HepG2 (cell line): ENCODE results near the gene TCF12. TPM values are rescaled to one million over a fixed set of nuclear protein-coding genes. Genes with fewer than 3 reads are reported as not detected.

ENCODE experiments used
- BCL6 ChIP-seq: IDR thresholded peaks from 2 replicates; pipeline ENCODE4 v1.6.1; 2016; ENCODE audit warnings: missing genetic modification reagents, missing compliant biosample characterization
- CREBL2 ChIP-seq: sonication (generic); formaldehyde crosslinking; IDR thresholded peaks from 2 replicates; pipeline ENCODE4 v1.8.1; 2023; ENCODE audit warnings: missing genetic modification reagents, mild to moderate bottlenecking, borderline replicate concordance
- DDIT3 ChIP-seq: sonication (generic); formaldehyde crosslinking; IDR thresholded peaks from 2 replicates; pipeline ENCODE4 v1.4.0; 2020; ENCODE audit warnings: mild to moderate bottlenecking, missing genetic modification reagents
- ESRRA ChIP-seq: sonication (generic); formaldehyde crosslinking; IDR thresholded peaks from 2 replicates; pipeline ENCODE4 v1.5.1; 2020; ENCODE audit warnings: mild to moderate bottlenecking, low read depth, missing genetic modification reagents
- ETV5 ChIP-seq: IDR thresholded peaks from 2 replicates; pipeline ENCODE4 v1.6.1; 2018; ENCODE audit warnings: missing biosample characterization, missing genetic modification reagents, inconsistent platforms, borderline replicate concordance
- FIP1L1 ChIP-seq: fragments of 200-400 bp; formaldehyde crosslinking; IDR thresholded peaks from 2 replicates; pipeline ENCODE4 v1.6.1; 2018; ENCODE audit warnings: low read depth, mild to moderate bottlenecking, low read length, moderate library complexity, borderline replicate concordance; ENCODE audit not compliant: insufficient read depth
- FOSL1 ChIP-seq: sonication (generic); formaldehyde crosslinking; IDR thresholded peaks from 2 replicates; pipeline ENCODE4 v1.9.0; 2021; ENCODE audit warnings: missing genetic modification reagents, borderline replicate concordance
- FOXA3 ChIP-seq: IDR thresholded peaks from 2 replicates; pipeline ENCODE4 v1.6.1; 2016; ENCODE audit warnings: missing genetic modification reagents, missing compliant biosample characterization
- GATAD2A ChIP-seq: IDR thresholded peaks from 2 replicates; pipeline ENCODE4 v1.6.1; 2016
- HNF4A ChIP-seq: sonication (generic); formaldehyde crosslinking; IDR thresholded peaks from 2 replicates; pipeline ENCODE4 v1.4.0; 2020; ENCODE audit warnings: missing genetic modification reagents
- KAT2B ChIP-seq: fragments of 150-350 bp; IDR thresholded peaks from 2 replicates; pipeline ENCODE4 v1.6.1; 2014; ENCODE audit warnings: low read depth, low read length, borderline replicate concordance
- ONECUT2 ChIP-seq: sonication (generic); formaldehyde crosslinking; IDR thresholded peaks from 2 replicates; pipeline ENCODE4 v1.4.0; 2020; ENCODE audit warnings: missing genetic modification reagents
- SP2 ChIP-seq: sonication (generic); formaldehyde crosslinking; IDR thresholded peaks from 2 replicates; pipeline ENCODE4 v1.5.1; 2020; ENCODE audit warnings: mild to moderate bottlenecking, missing genetic modification reagents
- SSRP1 ChIP-seq: IDR thresholded peaks from 2 replicates; pipeline ENCODE4 v1.6.1; 2016; ENCODE audit warnings: control low read depth
- ZBTB44 ChIP-seq: sonication (generic); formaldehyde crosslinking; IDR thresholded peaks from 2 replicates; pipeline ENCODE4 v1.4.0; 2020; ENCODE audit warnings: missing genetic modification reagents
- ZGPAT ChIP-seq: IDR thresholded peaks from 2 replicates; pipeline ENCODE4 v1.6.1; 2016; ENCODE audit warnings: mild to moderate bottlenecking
- ZMAT3 ChIP-seq: sonication (generic); formaldehyde crosslinking; conservative IDR thresholded peaks from 2 replicates; pipeline ENCODE4 v1.7.0; 2021; ENCODE audit warnings: missing genetic modification reagents
- ZMYM4 ChIP-seq: sonication (generic); formaldehyde crosslinking; IDR thresholded peaks from 2 replicates; pipeline ENCODE4 v1.8.1; 2023; ENCODE audit warnings: mild to moderate bottlenecking, missing genetic modification reagents
- ZNF230 ChIP-seq: sonication (generic); formaldehyde crosslinking; IDR thresholded peaks from 2 replicates; pipeline ENCODE4 v1.4.0; 2020; ENCODE audit warnings: mild to moderate bottlenecking, missing genetic modification reagents
- ZNF234 ChIP-seq: sonication (generic); formaldehyde crosslinking; conservative IDR thresholded peaks from 2 replicates; pipeline ENCODE4 v1.5.1; 2020; ENCODE audit warnings: mild to moderate bottlenecking, missing genetic modification reagents
- ZNF296 ChIP-seq: sonication (generic); formaldehyde crosslinking; conservative IDR thresholded peaks from 2 replicates; pipeline ENCODE4 v1.5.0; 2020; ENCODE audit warnings: mild to moderate bottlenecking, missing genetic modification reagents
- ZNF367 ChIP-seq: sonication (generic); formaldehyde crosslinking; IDR thresholded peaks from 2 replicates; pipeline ENCODE4 v1.4.0; 2020; ENCODE audit warnings: missing genetic modification reagents, borderline replicate concordance
- ZNF441 ChIP-seq: sonication (generic); formaldehyde crosslinking; IDR thresholded peaks from 2 replicates; pipeline ENCODE4 v1.7.0; 2021; ENCODE audit warnings: missing genetic modification reagents, borderline replicate concordance
- ZNF547 ChIP-seq: sonication (generic); formaldehyde crosslinking; IDR thresholded peaks from 2 replicates; pipeline ENCODE4 v1.5.1; 2020; ENCODE audit warnings: mild to moderate bottlenecking, missing genetic modification reagents
- ZNF597 ChIP-seq: sonication (generic); formaldehyde crosslinking; IDR thresholded peaks from 2 replicates; pipeline ENCODE4 v1.5.0; 2020; ENCODE audit warnings: missing genetic modification reagents
- ZNF598 ChIP-seq: sonication (generic); formaldehyde crosslinking; IDR thresholded peaks from 2 replicates; pipeline ENCODE4 v1.5.1; 2020; ENCODE audit warnings: mild to moderate bottlenecking, missing genetic modification reagents, borderline replicate concordance
- ZNF709 ChIP-seq: sonication (generic); formaldehyde crosslinking; IDR thresholded peaks from 2 replicates; pipeline ENCODE4 v1.5.0; 2020; ENCODE audit warnings: mild to moderate bottlenecking, missing genetic modification reagents
- ZNF747 ChIP-seq: sonication (generic); formaldehyde crosslinking; IDR thresholded peaks from 2 replicates; pipeline ENCODE4 v1.8.1; 2023; ENCODE audit warnings: missing genetic modification reagents, mild to moderate bottlenecking, borderline replicate concordance
- polyA plus RNA-seq, 8 experiments: library from polyadenylated mRNA; depleted of rRNA in 3 of 8; stranded (reverse) in 7 of 8; unstranded in 1 of 8; fragments of >200 nt; fragmentation: Illumina TruSeq in 4 of 8; extraction: Trizol in 4 of 8; gene quantifications; 2 replicates each; pipeline versions ENCODE4 v1.2.1 to v1.2.3, GENCODE V29; 2011 to 2016; ENCODE audit warnings: low read depth in 4 of 8, missing spikeins in 1 of 8, mixed read lengths in 1 of 8; ENCODE audit not compliant: insufficient read depth in 1 of 8
- total RNA-seq, 5 experiments: library from RNA; depleted of rRNA; stranded (reverse); fragments of >200 nt; fragmentation: Illumina TruSeq; extraction: Trizol; gene quantifications; 2 replicates each; pipeline ENCODE4 v1.2.3, GENCODE V29; 2016; ENCODE audit warnings: low read depth in 1 of 5

The TCF12 gene
- total and polyA plus RNA-seq, 2 of the 13 experiments (the other 11 are each of a cell fraction or from before 2014, with no cell fraction given): 48.6 to 51.1 TPM

- TF ChIP-seq ZNF230 (no peak), ZNF747 (CRISPR knock-in tag) (no peak), BCL6 (CRISPR knock-in tag) (no peak), ESRRA (CRISPR knock-in tag) (no peak), ZMAT3 (no peak), ZGPAT (CRISPR knock-in tag) (no peak), HNF4A (no peak), ZNF234 (CRISPR knock-in tag) (no peak), CREBL2 (CRISPR knock-in tag) (no peak), ZNF709 (no peak), ETV5 (CRISPR knock-in tag) (no peak), SSRP1 (CRISPR knock-in tag) (no peak), KAT2B (no peak), FOXA3 (CRISPR knock-in tag) (peak; percentile 75), ZNF547 (CRISPR knock-in tag) (no peak), SP2 (no peak), ZMYM4 (CRISPR knock-in tag) (no peak), ONECUT2 (CRISPR knock-in tag) (no peak), GATAD2A (CRISPR knock-in tag) (no peak), ZNF441 (CRISPR knock-in tag) (no peak), DDIT3 (CRISPR knock-in tag) (no peak), ZNF296 (CRISPR knock-in tag) (no peak), ZBTB44 (no peak), ZNF598 (CRISPR knock-in tag) (no peak), ZNF367 (CRISPR knock-in tag) (no peak), FIP1L1 (no peak), ZNF597 (no peak), FOSL1 (CRISPR knock-in tag) (peak; percentile 17; the same call in 1 of the 2 replicates)
Observed at GRCh38 chr15:56978898-56979662, 60.6 kb downstream of the TCF12 start (continued).
